ENCODE data around the gene FGF12.
A peak's percentile ranks its signal among the peaks of the same experiment; 100 is the strongest.

GRCh38 chr3:192444096-192444790, 283.1 kb downstream of the FGF12 start:
- TF ChIP-seq CTCF (conservative IDR thresholded peaks at IDR 0.05; ENCODE audit: low read depth in 2 of 2) = peak; percentile 100
- TF ChIP-seq, protein P1, sequence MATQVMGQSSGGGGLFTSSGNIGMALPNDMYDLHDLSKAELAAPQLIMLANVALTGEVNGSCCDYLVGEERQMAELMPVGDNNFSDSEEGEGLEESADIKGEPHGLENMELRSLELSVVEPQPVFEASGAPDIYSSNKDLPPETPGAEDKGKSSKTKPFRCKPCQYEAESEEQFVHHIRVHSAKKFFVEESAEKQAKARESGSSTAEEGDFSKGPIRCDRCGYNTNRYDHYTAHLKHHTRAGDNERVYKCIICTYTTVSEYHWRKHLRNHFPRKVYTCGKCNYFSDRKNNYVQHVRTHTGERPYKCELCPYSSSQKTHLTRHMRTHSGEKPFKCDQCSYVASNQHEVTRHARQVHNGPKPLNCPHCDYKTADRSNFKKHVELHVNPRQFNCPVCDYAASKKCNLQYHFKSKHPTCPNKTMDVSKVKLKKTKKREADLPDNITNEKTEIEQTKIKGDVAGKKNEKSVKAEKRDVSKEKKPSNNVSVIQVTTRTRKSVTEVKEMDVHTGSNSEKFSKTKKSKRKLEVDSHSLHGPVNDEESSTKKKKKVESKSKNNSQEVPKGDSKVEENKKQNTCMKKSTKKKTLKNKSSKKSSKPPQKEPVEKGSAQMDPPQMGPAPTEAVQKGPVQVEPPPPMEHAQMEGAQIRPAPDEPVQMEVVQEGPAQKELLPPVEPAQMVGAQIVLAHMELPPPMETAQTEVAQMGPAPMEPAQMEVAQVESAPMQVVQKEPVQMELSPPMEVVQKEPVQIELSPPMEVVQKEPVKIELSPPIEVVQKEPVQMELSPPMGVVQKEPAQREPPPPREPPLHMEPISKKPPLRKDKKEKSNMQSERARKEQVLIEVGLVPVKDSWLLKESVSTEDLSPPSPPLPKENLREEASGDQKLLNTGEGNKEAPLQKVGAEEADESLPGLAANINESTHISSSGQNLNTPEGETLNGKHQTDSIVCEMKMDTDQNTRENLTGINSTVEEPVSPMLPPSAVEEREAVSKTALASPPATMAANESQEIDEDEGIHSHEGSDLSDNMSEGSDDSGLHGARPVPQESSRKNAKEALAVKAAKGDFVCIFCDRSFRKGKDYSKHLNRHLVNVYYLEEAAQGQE (IDR thresholded peaks at IDR 0.05; ENCODE audit: unreplicated experiment) = no peak
- no peak for TF ChIP-seq ZNF331 (CRISPR knock-in tag; IDR thresholded peaks at IDR 0.05; ENCODE audit: low read depth)
- no peak for TF ChIP-seq POLR2AphosphoS5 (IDR thresholded peaks at IDR 0.05; ENCODE audit: low read depth)
- no peak for TF ChIP-seq EZH2 (IDR thresholded peaks at IDR 0.05; ENCODE audit: low read depth, unreplicated experiment)
- TF ChIP-seq CREB1 (CRISPR knock-in tag; IDR thresholded peaks at IDR 0.05; ENCODE audit: low read depth) = peak; percentile 12; the same call in 1 of the 2 replicates
- no peak for TF ChIP-seq ZNF114 (CRISPR knock-in tag; IDR thresholded peaks at IDR 0.05)
- TF ChIP-seq EZH2phosphoT487 (IDR thresholded peaks at IDR 0.05; ENCODE audit: unreplicated experiment) = no peak
- TF ChIP-seq JUNB (IDR thresholded peaks at IDR 0.05; ENCODE audit: unreplicated experiment) = no peak
- no peak for TF ChIP-seq NANOG (IDR thresholded peaks at IDR 0.05; ENCODE audit: borderline replicate concordance)
- TF ChIP-seq ETS1 (IDR thresholded peaks at IDR 0.05) = no peak
